ENCODE results near the gene SRSF5. TPM values are rescaled to one million over a fixed set of nuclear protein-coding genes. Genes with fewer than 3 reads are reported as not detected.

SRSF5 gene
- total and polyA plus RNA-seq, 2 donors (not counting 1 experiment from before 2014, with no cell fraction given): 701 to 768 TPM

- Histone ChIP-seq H3K27me3 (replicated peaks in 1 of 4; ENCODE audit: control extremely low read depth in 1 of 4, control insufficient read depth in 3 of 4, insufficient read depth in 4 of 4, low read length in 3 of 4) (no peaks in the 10 kb centered on the region), H4K20me1 (ENCODE audit: control insufficient read depth, insufficient read depth, low read length, poor library complexity, severe bottlenecking) (peaks cover 17% of the 10 kb centered on the region), H3K9me3 (ENCODE audit: control extremely low read depth in 1 of 3, control insufficient read depth in 2 of 3, insufficient read depth in 1 of 3, low read length in 2 of 3) (no peaks in the 10 kb centered on the region), H3K36me3 (replicated peaks in 1 of 2; ENCODE audit: control extremely low read depth in 1 of 2, control insufficient read depth in 1 of 2, extremely low read depth in 1 of 2, insufficient read depth in 2 of 2, low read length in 1 of 2) (peaks cover 16 to 49% of the 10 kb centered on the region in 2 experiments), H3K79me2 (ENCODE audit: control insufficient read depth, insufficient read depth, low read length) (peaks cover 20% of the 10 kb centered on the region), H3K4me3 (ENCODE audit: control extremely low read depth in 1 of 5, extremely low read depth in 1 of 5, insufficient read depth in 1 of 5, low read depth in 2 of 5, low read length in 4 of 5) (no peak overlapping the region), H3K4me2 (replicated peaks; ENCODE audit: low read depth, low read length, poor library complexity, severe bottlenecking) (no peak overlapping the region), H3K27ac (ENCODE audit: low read length in 2 of 2) (no peak overlapping the region), H3K4me1 (ENCODE audit: control insufficient read depth in 2 of 2, insufficient read depth in 2 of 2, low read length in 2 of 2) (no peaks in the 10 kb centered on the region), H2AFZ (ENCODE audit: insufficient read depth, low read depth, low read length, poor library complexity, severe bottlenecking) (no peak overlapping the region), H3K9ac (ENCODE audit: low read length) (no peak overlapping the region)
- H3K4me3 Mint-ChIP-seq: no peak overlapping the region
- intact Hi-C loops (cut with micrococcal nuclease): no loop called here
- no CpG with 5 or more reads among the region's 1 CpG for WGBS (ENCODE audit: insufficient coverage)
- TF ChIP-seq EZH2 (IDR thresholded peaks at IDR 0.05; ENCODE audit: borderline replicate concordance, insufficient read depth, low read depth, low read length, poor library complexity, severe bottlenecking) (no peak), CTCF (IDR thresholded peaks at IDR 0.05) (no peak)
- no peak overlapping the region for H3K27ac Mint-ChIP-seq
- no peaks in the 10 kb centered on the region for H3K9me3 Mint-ChIP-seq (ENCODE audit: insufficient read depth)
- H3K27me3 Mint-ChIP-seq: no peaks in the 10 kb centered on the region
- ChIA-PET CTCF (interaction anchor here (0.7 kb wide), 1 partner anchor 195 kb away, joined by 4 read pairs; no protein-coding TSS in a partner anchor), POLR2A (no interaction called here)
- peaks cover 23% of the 10 kb centered on the region for H3K4me1 Mint-ChIP-seq
- ATAC-seq (ENCODE audit: low read depth) (no peak), DNase-seq (no peak)
Observed at GRCh38 chr14:69780092-69780491, 13.2 kb downstream of the SRSF5 start.

DNA sequence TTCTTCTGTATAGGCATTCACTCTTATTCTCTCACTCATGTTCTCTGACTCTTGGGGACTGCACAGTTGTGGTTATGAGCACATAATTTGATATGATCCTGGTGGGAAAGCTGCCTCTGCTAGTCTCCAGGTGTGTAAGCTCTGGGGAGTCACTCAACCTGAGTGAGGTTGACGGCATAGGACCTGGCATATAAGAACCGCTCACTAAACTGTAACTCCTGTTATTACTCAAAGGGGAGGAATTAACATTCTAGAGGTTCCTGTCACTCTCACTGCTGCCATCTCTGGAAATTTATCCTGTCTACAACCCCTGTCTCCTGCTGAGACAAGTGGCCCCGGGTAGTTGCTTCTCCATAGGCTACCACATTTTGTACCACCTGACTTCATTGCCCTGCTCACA is 14.0 kb downstream of the SRSF5 start:
- H2AFZ ChIP-seq (ENCODE audit: insufficient read depth, low read depth, low read length, poor library complexity, severe bottlenecking): no peak overlapping the region
- H3K27me3 Mint-ChIP-seq: no peaks in the 10 kb centered on the region
- no peak overlapping the region for H3K9ac ChIP-seq (ENCODE audit: low read length)
- WGBS (ENCODE audit: insufficient coverage): 100% methylated on average over 1 of the region's 3 CpGs
- no peaks in the 10 kb centered on the region for H3K4me1 ChIP-seq (ENCODE audit: control insufficient read depth in 2 of 2, insufficient read depth in 2 of 2, low read length in 2 of 2)
- H3K27me3 ChIP-seq (replicated peaks in 1 of 4; ENCODE audit: control extremely low read depth in 1 of 4, control insufficient read depth in 3 of 4, insufficient read depth in 4 of 4, low read length in 3 of 4): no peaks in the 10 kb centered on the region
- peaks cover 17% of the 10 kb centered on the region for H4K20me1 ChIP-seq (ENCODE audit: control insufficient read depth, insufficient read depth, low read length, poor library complexity, severe bottlenecking)
- intact Hi-C loops (cut with micrococcal nuclease): no loop called here
- no peak for TF ChIP-seq EZH2 (IDR thresholded peaks at IDR 0.05; ENCODE audit: borderline replicate concordance, insufficient read depth, low read depth, low read length, poor library complexity, severe bottlenecking)
- no peak for TF ChIP-seq CTCF (IDR thresholded peaks at IDR 0.05)
- H3K9me3 ChIP-seq (ENCODE audit: control extremely low read depth in 1 of 3, control insufficient read depth in 2 of 3, insufficient read depth in 1 of 3, low read length in 2 of 3): no peaks in the 10 kb centered on the region
- CTCF ChIA-PET: no interaction called here
- no peak overlapping the region for H3K4me3 ChIP-seq (ENCODE audit: control extremely low read depth in 1 of 5, extremely low read depth in 1 of 5, insufficient read depth in 1 of 5, low read depth in 2 of 5, low read length in 4 of 5)
- peaks cover 17% of the 10 kb centered on the region for H3K4me1 Mint-ChIP-seq
- POLR2A ChIA-PET: no interaction called here
- peaks cover 16% of the 10 kb centered on the region for H3K79me2 ChIP-seq (ENCODE audit: control insufficient read depth, insufficient read depth, low read length)
- H3K4me3 Mint-ChIP-seq: no peak overlapping the region
- peak overlapping the region; percentile 38 for H3K27ac Mint-ChIP-seq
- DNase-seq (no peak), ATAC-seq (ENCODE audit: low read depth) (no peak)
- H3K9me3 Mint-ChIP-seq (ENCODE audit: insufficient read depth): no peaks in the 10 kb centered on the region
- no peak overlapping the region for H3K4me2 ChIP-seq (replicated peaks; ENCODE audit: low read depth, low read length, poor library complexity, severe bottlenecking)
- H3K36me3 ChIP-seq (replicated peaks in 1 of 2; ENCODE audit: control extremely low read depth in 1 of 2, control insufficient read depth in 1 of 2, extremely low read depth in 1 of 2, insufficient read depth in 2 of 2, low read length in 1 of 2): peaks cover 13 to 41% of the 10 kb centered on the region in 2 experiments
- peak overlapping the region in 1 of 2 donors; percentile 29 for H3K27ac ChIP-seq (ENCODE audit: low read length in 2 of 2)
